Ecto neural progenitor cell (in vitro differentiated cells): Measurements from ENCODE around the gene CTRB2.
"Not testable (repeated sequence)": the region's sequence is repeated elsewhere in the genome, so short reads cannot be mapped to it uniquely, and the experiment has no call there.

Experiments used
- DNase-seq: peaks from one replicate; pipeline ENCODE4 v3.0.0-alpha.2; 2018; ENCODE audit warnings: low spot score

CTRB2 gene

DNA sequence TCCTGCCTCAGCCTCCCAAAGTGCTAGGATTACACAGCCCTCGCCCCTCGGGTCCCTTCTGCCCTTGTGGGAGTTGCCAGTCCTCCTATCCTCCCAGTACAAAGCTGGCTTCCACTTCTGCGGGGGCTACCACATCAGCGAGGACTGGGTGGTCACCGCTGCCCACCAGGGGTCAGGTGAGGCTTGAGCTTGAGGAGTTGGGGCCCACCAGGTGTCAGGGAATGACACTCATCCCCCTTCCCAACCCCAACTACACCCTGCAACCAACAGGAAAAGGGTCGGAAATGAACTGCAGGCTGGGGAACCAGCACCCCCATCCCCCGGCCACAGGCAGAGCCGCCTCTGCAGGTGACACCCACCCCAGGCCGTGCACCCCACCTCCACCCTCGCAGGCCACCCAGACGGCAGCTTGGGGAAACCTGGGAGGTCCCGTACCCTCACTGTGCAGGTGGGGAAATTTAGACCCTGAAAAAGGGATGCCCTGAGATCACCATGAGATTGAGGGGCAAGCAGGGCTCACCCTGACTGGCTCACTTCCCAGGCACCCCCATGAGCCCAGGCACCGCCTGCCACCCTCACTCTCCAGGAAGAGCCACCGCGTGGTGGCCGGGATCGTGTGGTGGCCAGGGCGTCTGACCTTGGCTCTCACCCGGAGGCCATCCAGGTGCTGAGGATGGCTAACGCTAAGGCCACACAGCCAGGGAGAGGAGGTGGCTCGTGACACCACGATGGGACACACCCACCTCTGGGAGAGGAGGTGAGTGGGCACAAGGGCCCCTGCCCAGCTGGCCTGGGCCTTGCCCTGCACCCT, 19.8 kb upstream of the CTRB2 start:
- no peak for DNase-seq

DNA sequence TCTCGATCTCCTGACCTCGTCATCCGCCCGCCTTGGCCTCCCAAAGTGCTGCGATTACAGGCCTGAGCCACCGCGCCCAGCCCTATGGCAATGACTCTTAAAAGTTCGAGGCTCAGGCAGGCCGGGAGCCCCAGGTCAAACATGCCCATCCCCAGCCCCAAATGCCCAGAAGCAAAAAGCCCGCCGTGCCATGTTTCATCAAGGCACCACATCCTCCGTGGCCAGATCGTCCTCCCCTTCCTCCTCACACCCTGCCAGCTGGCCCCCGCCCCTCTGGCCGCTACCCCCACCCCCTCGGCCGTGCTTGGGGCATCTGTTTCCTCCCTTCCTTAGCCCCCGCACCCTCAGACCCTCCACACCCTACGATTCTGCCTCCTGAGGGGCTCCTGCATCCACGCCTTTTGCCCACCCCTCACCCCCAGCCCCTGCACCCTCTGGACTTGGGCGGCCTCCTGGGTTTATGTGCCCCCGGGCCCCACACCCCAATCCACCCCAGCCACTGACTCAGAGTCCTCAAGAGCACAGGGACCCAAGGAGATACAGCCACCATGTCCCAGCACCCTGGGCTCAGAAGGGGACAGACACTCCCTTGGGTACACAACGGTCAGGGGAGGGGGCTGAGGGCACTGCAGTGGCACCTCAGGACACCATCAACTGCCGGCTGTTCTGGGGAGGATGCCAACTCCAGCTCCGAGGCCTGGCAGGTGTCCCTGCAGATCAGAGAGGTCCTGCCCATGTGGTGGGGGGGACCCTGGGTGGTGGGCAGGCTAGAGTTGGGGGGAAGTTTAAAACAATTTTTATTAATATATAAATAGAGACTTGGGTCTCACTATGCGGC, 18.9 kb upstream of the CTRB2 start:
- no peak for DNase-seq

DNA sequence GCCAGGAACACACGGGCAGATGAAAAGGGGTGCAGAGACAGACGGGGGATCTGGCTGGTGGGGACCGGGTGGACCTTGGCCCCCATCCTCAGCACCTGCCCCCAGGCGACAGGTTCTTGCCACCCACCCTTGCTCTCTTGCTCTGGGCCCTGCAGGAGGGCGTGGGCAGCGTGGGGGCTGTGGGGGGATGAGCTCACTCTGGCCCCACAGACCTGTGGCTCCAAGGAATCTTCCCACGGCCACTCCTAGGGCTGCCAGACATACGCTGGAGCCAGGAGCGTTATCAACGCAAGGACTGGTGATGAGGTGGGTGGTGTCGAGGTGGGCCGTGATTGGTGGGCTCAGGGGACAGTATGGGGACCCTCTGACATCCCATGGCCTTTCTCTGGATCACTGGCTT, 18.1 kb upstream of the CTRB2 start:
- DNase-seq: no peak

DNA sequence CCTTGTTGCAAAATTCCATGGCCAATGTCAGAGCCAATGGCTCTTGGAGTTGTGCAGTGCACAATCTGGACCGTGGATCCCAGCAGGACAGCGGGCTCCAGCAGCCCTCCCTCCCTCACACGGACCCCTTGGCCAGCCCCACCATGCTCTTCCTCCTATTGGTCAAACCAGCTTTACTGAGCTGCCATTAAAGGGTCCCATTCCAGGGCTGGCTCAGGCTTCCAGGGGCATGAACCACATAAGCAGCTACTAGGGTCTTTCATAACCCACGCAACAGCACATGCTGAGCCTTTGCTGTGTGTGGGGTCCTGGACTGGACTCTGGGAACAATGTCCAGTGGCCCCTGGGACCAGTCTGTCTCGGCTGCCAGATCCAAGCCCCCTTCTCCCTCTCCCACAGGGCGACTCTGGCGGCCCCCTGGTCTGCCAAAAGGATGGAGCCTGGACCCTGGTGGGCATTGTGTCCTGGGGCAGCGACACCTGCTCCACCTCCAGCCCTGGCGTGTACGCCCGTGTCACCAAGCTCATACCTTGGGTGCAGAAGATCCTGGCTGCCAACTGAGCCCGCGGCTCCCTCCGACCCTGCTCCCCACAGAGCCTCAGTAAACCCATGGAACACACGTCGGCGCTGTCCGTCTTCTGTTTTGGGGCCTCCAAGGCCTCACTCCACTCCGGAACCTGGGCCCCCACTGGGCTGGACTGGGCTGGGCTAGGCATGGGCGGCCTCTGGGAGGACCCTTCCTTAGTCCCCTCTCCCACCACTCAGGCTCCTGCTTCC, 17.5 kb upstream of the CTRB2 start:
- peak; percentile 44 for DNase-seq

DNA sequence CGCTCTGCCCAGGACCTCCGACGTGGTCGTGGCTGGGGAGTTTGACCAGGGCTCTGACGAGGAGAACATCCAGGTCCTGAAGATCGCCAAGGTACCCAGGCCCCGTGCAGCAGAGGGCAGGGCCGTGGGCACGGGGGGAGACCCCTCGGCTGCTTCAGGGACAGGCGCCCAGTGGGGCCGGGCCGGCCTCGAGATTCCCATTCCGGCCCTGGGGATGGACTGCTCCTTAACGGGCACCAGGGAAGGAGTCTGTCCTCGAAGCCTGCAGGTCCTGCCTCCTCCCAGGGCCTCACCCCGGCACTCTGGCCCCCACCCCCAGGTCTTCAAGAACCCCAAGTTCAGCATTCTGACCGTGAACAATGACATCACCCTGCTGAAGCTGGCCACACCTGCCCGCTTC, 16.2 kb upstream of the CTRB2 start:
- not testable (repeated sequence) for DNase-seq

DNA sequence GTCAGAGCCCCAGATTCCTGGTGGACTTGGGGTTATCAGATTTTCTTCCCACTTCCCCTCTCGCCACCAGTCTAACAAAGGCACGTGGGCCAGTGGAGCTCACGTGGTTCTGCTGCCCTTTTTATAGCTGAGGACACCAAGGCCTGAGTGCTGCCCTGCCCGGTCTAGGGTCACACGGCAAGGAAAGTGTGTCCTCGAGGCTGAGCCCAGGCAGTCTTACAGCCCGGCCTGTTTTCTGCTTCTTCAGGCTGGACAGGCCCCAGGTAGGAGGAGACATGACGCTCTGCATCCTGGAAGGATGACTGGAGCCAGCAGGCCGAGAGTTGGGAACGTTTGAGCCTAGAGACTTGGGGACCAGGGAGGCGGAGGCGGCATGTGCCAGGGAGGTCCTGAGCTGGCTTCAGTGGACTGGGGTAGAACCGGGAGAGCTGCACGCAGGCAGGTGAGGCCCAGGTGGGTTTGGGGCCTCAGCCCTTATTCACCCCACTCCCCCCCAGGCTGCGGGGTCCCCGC, 15.4 kb upstream of the CTRB2 start:
- DNase-seq: peak; percentile 45

DNA sequence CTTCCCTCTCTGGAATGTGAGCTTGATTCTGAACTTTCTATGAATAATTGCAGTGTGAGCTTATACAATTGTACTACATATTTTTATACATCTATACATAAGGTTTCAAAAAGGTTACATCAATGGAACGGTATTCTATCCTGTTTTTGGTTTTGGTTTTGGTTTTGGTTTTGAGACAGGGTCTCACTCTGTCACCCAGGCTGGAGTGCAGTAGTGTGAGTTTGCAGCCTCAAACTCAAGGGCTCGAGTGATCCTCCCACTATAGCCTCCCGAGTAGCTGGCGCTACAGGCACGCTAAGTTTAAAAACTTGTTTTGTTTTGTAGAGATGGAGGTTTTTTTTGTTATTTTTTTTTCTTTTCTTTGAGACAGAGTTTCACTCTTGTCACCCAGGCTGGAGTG, 12.9 kb upstream of the CTRB2 start:
- no peak for DNase-seq

DNA sequence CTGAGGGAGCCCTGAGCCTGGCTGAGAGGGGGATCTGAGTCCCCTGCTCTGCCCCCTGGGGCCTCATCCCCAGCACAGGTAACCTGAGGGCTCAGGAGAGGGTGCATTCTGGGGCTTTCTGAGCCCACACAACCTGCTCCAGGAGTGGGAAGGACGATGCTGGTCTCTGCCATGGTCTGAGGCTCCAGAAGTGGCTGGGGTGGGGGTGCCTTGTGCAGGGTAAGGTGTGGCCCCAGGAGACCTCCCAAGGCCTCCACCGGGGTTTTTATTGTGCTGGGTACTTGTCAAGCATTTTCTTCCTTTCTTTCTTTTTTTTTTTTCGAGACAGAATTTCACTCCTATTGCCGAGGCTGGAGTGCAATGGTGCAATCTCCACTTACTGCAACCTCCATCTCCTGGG, 12.1 kb upstream of the CTRB2 start:
- DNase-seq: no peak

DNA sequence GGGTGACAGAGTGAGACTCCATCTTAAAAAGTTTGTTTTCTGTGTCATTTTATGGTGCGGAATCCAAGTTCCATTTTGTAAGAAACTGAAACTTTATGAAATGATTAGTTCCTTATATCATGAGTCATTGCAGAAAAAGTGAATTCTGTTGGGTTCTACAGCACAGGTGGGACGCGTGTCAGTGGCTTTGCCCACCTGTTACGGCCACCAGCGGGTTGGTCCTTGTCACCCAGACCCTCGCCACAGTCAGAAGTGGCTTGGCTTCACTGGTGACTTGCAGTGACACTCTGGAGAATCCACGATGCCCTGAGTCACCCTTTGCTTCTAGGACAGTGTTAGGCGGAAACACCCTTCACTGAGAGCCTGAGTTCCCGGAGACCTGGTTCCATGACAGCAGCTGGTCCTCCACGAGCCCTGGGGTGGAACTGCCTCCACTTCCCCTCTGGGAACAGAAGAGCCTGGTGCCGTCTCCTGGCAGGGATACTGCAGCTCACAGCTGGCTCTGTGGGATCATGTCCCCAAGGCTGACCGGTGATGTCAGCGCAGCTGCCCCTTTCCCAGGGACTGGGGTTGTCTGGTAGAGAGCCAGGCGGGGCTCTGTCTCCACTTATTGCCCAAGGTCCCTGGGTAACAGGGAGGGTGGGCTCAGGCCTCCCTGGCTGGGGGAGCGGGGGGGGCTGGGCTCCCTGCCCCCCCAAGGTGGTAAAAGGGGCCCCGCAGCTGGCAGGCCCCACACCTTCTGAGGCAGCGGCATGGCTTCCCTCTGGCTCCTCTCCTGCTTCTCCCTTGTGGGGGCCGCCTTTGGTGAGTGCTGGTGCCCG, 11.5 kb upstream of the CTRB2 start, which contains the start of gene CTRB1:
CTRB1 (plus strand) TSS at position 733 of the 821 bp plus-strand sequence; CDS start at position 753, 20 bp downstream.
- peak; percentile 44 for DNase-seq

DNA sequence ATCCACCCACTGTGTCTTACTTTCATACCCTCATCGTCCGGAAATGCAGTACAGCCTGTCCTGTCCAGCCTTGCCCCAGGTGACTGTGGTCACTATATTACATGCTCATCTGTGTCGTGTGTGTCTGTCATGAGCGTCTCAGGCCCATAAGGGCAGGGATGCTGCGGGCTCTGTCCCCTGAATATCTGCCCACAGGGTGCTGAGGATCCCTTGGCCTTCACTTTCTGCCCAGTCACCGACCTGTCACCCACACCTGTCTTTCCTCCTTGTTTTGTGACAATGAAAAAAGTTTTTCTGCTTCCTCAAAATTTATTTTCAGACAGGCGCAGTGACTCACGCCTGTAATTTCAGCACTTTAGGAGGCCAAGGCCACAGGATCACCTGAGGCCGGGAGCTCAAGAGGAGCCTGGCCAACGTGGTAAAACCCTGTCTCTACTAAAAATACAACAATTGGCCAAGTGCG, 10.5 kb upstream of the CTRB2 start:
- no peak for DNase-seq

DNA sequence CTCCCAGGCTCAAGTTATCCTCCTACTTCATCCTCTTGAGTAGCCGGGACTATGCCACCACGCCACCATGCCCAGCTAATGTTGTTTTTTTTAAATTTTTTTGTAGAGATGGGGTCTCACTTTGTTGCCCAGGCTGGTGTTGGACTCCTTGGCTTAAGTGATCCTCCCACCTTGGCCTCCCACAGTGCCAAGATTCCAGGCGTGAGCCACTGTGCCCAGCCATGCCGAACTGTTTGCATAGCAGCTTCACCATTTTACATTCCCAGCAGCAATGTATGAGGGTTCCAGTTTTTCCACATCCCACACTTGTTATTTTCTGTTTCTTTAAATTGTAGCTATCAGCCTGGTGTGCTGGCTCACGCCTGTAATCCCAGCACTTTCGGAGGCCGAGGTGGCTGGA, 9.6 kb upstream of the CTRB2 start:
- no peak for DNase-seq

DNA sequence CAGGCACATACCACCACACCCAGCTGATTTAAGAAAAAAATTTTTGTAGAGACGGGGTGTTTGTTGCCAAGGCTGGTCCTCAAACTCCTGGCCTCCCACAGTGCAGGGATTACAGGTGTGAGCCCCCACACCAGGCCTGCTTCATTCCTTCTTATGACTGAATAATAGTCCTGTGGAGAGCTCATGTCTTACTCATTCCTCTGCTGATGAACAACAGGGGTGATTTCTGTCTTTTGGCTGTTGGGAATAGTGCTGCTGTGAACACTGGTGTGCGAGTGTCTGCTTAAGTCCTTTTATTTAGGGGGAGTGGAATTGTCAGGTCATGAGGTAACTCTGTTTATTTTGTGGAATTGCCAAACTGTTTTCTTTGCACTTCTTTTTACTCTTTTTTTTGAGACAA, 9.2 kb upstream of the CTRB2 start:
- DNase-seq: no peak

DNA sequence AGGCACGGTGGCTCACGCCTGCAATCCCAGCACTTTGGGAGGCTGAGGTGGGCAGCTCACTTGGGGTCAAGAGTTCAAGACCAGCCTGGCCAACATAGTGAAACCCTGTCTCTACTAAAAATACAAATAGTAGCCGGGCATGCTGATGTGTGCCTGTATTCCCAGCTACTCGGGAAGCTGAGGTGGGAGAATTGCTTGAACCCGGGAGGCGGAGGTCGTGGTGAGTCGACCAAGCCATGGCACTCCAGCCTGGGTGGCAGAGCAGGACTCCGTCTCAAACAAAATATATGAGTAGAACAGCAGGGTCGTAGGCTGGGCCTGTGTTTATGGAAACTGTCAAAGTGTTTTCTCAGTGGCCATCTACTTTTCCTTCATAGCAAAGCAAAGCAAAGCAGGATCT, 4.3 kb upstream of the CTRB2 start:
- DNase-seq: not testable (repeated sequence)

DNA sequence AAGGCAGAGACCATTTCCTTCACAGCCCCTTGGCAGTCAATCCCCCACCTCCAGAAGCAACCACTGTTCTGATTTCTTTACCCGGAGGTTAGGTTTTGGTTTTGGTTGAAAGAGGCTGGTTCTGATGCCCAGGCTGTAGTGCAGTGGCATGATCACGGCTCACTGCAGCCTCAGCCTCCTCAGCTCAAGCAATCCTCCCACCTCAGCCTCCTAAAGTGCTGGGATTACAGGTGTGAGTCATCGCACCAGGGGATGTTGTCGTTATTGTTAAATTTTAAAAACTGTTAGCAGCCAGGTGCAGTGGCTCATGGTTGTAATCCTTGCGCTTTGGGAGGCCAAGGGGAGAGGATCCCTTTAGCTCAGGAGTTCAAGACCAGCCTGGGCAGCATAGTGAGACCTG, 3.0 kb upstream of the CTRB2 start:
- no peak for DNase-seq

DNA sequence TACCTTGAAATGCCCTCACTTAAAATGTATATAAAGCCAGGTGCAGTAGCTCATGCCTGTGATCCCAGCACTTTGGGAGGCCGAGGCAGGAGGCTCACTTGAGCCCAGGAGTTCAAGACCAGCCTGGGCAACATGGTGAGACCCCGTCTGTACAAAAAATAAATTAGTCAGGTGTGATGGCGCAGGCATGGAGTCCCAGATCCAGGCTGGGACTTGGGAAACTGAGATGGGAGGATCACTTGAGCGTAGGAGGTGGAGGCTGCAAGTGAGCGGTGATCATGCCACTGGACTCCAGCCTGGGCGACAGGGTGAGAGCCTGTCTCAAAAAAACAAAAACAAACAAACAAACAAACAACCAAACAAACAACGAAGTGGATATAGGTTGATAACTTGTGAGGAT, 2.6 kb upstream of the CTRB2 start:
- DNase-seq: not testable (repeated sequence)

DNA sequence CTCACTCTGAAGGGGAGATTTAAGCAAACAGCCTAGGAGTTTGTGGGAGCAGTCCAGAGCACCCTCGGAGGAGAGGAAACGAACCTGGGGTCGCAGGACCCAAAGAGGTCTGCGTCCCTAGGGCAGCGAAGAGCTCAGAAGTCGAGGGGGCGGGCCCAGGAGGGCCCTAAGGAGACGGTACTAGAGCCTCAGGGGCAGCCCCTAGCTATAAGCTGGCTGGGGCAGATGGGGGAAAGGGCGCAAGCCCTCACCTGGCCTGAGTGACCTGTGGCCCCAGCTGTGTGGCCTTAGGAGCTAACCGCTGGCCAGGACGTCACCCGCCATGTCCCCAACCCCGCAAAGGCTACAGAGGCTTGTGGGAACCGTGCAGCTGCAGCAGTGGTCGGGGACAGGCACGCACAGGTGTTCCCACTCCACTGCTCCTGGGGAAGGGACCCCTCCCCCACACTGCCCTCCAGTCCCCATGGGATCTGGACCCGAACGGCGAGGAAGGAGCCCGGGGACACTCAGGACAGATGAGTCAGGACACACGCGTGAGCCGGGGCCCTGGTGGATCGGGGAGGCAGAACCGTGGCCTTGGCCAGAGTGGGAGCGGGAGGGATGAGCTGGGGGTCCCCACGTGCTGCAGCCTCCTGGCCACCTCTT, 2.0 kb upstream of the CTRB2 start:
- DNase-seq: no peak

DNA sequence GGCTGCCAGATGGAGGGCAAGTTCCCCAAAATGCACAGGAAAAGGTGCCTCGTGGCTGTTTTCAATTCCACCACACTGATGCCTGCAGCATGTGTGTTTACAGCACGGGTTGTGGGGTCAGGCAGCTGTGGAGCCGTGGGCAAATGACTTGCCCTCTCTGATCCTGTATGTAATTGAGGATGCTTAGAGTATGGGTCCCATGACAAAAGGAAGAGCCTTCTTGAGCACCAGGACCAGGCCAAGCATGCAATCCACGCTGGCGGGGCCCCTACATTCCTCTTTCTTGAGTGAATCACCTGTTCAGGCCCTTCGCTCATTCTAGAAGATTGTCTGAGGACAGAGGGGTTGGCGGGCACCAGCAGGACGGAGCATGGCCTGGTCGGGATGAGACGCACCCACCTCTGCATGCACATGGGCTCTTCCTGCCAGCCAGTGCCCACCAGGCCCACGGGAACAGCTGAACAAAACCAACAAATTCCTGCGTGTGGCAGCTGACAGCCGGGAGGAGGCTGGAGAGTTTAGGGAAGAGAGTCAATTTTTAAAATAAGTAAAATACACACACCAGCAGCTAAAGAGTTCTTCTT, 1.4 kb upstream of the CTRB2 start:
- DNase-seq: no peak

DNA sequence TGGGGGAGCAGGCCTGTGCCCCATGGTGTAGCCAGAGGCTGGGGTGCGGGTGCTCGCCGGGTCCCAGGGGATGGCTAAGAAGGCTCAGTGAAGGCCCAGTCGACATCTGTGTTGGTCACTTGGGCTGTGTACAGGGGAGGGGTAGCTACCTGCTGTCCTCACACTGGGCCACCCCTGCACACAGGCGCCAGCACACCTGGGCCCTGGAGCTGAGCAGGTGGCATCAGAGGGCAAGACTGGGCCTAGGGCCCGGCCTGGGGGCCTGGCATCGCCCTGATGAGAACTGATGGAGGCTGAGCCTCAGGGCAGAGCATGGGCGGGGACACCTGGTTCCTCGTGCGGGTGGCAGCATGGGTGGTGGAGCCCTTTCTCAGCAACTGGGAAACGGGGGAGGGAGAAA, 870 bp upstream of the CTRB2 start:
- DNase-seq: no peak

DNA sequence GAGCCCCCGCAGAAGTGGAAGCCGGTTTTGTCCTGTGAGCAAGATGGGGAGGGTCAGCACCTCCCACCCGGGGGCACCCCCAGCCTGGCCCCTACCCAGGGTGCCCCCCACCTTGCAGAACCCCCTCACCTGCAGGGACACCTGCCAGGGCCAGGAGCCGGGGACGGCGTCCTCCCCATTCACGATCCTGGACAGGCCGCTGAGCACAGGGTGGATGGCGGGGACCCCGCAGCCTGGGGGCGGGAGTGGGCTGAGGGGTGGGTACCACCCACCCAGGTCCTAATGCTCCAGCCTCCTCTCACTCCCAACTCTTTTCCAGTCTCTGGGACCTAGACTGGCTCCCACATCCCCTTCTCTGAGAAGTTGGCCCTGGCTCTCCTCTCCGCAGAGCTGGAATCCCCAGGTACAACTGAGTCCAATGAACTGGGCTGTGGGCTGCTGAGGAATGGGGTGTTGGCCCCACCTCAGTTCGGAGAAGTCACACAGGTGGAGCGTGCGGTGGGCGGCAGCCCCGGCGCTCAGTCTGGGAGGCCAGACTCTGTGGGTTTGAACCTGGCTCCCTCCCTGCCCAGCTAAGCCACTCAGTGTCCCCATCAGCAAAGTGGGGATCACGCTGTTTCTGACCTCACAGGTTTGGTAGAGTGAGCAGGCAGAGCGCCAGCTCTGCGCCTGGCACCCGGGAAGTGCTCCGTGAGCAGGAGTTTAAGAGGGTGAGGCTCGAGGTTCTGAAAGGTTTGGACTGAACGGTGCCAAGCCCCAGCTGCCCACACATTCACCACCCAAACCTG, 806 bp downstream of the CTRB2 start:
- not testable (repeated sequence) for DNase-seq

DNA sequence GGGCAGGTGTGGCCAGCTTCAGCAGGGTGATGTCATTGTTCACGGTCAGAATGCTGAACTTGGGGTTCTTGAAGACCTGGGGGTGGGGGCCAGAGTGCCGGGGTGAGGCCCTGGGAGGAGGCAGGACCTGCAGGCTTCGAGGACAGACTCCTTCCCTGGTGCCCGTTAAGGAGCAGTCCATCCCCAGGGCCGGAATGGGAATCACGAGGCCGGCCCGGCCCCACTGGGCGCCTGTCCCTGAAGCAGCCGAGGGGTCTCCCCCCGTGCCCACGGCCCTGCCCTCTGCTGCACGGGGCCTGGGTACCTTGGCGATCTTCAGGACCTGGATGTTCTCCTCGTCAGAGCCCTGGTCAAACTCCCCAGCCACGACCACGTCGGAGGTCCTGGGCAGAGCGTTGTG, 1.5 kb downstream of the CTRB2 start:
- not testable (repeated sequence) for DNase-seq
